ENCODE data around the gene CYP3A4.
"Not testable (repeated sequence)": the region's sequence is repeated elsewhere in the genome, so short reads cannot be mapped to it uniquely, and the experiment has no call there.

CYP3A4 gene

DNA sequence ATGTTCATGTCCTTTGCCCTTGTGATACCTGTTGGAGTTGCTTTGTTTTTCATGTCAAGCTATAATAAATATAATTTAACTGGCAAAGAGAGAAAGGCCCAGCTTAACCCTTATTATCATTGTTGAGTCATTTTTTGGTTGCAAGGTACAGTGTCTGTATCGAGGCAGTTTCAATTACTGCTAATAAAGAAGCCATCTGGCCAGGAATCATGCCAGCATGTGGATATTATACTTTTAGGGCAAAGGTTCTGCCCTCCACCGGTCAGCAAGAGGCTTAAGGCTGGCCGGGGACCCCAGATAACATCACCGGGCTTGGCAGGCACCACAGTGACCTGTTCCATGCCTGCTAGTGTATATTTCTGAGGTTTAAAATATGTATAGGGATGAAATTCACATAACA, 9.0 kb upstream of the CYP3A4 start:
- DNase-seq (ENCODE audit: low read depth, low spot score), result no peak

DNA sequence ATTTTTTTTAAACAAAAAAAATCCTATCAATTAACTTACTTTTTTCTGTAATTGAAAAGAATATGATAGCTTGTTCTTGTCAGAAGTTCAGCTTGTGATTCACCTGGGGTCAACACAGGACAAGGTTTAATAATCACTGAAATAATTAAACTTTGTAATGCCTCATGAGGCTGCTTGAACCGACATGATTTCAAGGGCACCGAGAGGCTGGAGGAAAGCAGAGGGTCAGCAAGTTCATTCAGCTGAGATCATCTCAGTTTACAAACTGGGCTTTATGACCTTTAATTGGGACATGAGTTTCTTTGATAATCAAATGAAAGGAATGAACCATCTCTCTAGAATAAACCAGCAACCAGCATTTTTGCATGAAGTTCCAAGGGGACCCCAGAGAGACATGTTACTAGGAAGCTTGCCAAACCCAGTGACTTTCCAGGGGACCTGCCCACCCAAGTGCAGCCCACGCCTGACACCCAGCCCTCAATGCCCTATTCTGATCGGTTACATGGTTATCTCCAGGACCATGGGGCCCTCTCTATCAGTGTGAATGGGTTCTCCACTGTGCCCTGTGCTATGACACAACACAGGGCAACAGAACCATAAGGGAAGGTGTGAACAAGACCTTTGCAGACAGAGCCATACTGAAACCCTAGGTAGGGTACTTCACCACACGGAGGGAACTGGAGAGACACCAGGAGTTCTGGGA, 7.8 kb upstream of the CYP3A4 start:
- no peak for DNase-seq (ENCODE audit: low read depth, low spot score)

DNA sequence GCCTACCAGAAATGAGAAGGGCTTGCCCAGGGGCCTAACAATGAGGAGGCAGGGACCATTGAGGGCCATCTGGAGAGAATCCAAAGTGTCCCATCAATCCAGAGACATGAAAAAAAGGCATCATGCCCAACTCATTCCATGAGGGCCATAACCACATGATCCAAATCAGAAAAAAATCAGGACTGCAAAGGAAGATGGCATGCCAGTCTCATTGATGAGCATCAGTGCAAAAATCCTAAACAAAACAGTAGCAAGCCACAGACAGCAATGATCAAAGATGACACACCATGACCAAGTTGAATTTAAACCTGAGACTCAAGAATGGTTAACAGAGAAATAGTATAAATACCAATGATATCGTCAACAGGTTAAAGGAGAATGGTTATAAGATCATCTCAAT, 7.0 kb upstream of the CYP3A4 start:
- no peak for DNase-seq (ENCODE audit: low read depth, low spot score)

DNA sequence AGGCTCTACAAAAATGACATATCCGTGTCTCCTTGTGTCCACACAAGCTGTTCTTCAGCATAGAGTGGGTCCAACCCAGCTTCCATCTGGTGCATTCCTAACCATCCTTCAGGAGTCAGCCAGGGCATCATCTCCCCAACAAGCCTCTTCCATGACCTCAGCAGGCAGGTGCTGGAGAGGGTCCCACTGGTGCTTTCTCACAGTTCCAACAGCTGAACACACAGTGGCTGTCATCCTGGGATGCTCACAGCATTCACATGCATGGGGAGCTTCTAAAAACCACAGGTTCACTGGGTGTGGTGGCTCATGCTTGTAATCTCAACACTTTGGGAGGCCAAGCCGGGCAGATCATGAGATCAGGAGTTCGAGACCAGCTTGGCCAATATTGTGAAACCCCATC, 6.4 kb upstream of the CYP3A4 start:
- no peak for DNase-seq (ENCODE audit: low read depth, low spot score)

DNA sequence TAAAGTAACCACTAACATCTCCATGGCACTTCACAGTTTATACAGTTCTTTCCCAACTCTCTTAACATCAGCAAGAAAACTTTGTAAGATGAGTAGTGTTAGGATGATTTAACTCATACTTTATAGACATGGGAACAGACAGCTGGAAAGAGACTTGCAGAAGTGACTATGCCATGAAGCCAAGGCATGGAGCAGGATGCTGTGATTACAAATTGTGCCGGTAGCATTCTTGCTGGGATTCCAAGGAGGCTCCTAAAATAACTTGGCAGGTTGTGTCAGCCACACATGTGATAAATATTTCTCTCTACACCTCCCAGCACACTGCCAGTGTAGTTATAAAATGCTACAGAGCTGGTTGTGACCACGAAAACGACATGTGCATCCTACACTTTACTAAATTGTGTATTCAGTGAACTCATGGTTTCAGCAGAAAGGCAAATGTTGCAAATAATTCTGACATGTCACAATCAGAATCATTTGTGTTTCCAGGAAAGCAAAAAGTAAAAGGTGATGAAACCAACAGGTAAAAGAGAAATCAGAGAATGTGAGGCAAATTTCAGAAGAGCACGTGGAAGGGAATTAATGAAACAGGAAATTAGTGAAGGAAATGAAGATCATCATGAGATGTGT, 5.6 kb upstream of the CYP3A4 start:
- DNase-seq (ENCODE audit: low read depth, low spot score), result no peak

DNA sequence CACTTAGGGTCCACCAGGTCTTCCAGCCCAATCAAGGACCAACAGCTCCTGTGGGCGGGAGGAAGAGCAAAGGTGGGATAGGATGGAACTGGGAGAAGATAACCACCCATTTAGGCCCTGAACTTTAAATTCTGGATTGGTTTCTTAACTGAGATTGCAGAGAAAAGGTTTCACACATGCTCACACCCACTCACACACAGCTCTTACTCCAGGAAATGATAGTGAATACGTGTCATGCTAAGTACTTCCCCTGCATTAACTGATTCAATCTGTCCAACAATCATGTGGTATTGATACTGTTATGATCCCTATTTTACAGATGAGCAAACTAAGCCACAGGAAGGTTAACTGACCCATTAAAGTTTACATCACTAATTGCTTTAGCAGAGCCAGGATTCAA, 4.6 kb upstream of the CYP3A4 start:
- DNase-seq (ENCODE audit: low read depth, low spot score), result no peak

DNA sequence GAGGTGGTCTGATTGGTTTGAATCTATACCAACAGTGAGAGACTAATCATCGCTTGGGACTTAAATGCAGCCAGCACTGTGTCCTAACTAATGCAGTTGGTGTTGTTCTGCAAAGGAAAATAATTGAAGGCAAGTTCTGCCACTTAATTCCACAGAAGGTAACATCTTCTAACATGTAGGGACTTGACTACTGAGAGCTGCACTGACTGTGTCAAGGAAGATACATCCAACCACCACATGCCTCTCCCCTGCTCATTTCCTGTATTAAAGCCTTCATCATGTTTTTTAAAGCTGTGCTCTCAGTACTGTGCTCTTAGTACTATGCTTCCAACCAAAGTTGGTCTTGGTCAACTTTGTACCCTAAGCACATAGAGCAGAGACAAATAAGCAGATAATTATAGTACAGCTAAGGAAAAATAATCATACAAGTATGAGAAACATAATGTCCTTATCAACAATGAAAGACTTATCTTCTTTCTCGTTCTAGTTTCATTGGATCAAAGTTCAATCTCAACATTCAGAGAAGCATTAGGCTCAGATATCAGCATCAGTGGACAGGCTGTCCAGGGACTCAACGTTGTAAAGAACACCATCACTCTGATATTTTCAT, 2.8 kb upstream of the CYP3A4 start:
- no peak for DNase-seq (ENCODE audit: low read depth, low spot score)

DNA sequence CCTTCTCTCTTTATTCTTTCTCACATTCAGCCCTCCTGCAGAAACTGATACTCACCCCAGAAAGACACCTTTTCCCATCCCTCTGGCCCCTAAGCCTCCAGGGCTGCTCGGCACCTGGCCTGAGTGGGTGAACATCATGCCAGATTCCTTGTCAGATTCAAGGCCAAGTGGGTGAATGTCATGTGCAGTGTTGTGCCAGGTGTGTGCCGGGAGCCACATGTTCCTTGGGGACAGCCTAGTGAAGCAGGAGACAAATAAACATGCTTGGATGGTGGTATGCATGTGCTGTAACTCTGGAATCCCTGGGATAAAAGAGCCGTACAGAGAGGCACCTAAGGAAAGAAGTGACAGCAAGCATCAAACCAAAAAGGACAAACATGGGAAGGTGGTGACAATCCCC, 1.7 kb upstream of the CYP3A4 start:
- DNase-seq (ENCODE audit: low read depth, low spot score), result not testable (repeated sequence)

DNA sequence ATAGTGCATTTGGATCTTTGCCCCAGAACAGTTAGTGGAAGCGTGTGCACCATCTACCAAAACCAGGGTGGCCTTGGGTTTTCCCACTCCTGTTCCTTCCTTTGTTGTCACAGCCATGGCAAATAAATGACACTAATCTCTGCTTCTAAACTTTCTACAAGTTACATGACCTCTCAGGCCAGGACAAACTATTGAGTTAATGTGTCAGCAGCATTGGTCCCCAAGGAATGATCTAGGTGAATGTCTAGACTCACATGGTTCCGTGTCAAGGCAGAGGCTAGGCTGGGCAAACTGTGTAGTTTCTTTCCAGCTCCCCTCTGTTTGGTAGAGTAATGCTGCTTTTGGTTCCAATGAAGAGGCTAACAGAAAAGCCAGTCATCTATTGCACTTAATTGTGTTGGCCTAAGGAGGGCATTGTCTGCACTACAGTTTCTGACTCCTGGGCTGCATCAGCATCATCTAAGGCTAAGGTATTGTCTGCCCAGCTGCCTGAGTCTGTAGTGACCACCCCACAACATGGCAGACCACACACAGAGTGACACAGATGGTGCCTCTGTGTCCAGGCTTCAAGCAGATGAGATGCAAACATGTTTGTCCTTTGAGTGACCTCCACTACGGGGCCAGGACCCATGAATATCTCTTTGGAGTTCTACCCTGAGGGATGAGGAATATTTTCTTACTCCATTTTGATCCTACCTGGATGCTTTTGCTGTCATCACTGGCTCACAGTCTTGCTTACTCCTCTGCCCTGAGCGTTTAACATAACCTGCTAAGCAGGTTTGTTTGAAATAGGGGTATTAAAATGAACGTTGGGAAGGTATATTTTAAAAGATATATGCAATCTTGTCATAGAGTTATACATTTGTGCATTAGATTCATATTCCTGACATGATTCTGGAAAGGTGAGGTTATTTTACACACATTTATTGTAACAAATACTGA, 1.7 kb downstream of the CYP3A4 start:
- no peak for DNase-seq (ENCODE audit: low read depth, low spot score)

DNA sequence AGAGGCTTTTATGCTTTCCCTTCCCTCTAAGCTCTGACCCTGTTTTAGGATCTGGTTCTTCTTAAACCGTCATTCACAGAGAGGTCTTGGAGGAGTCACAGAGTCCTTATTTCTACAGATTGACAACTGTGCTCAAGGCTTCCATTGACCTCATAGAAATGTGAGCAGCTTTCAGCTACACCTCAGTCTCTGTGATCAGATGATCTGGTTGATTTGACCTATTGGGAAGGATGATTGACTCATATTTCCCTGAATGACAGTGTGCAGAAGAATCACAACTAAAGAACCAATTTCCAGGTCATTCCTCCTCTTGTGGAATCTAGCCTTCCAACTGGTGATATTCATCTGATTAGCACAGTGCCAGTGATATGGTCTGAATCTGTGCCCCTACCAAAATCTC, 3.4 kb downstream of the CYP3A4 start:
- no peak for DNase-seq (ENCODE audit: low read depth, low spot score)

DNA sequence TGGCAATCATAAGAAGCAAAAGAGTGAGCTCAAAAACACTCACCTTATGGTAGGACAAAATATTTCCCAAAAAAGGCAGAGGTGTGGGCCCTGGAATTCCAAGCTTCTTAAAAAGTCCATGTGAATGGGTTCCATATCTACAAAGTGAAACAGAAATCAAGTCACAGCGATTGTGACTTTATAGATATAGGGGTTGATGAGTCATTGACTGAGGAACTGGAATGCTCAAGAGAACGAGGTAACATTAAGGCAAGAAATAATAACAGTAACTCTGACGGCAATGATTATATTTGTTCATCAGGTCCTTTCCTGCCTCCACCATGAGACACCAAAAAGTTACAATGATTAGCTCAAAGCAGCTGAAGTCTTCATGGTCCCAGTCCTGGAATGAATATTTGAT, 4.0 kb downstream of the CYP3A4 start:
- DNase-seq (ENCODE audit: low read depth, low spot score), result no peak

DNA sequence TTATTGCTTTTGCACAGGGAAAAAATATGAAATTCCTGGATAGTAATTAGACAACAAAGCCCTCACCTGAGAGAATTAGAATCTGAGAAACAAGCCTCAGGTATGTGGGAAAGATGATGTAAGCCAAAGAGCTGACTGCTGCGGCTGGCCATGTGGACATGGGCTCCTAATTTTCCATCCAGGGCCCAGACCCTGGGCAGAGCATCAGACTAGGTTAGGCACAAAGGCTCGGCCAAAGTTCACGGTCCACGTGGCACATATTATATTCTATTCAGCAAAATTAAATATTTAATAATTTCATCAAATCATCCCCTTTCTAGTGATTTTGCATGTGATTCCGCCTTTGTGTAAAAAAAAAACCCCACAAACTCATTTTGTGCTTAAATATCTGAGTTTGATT, 5.1 kb downstream of the CYP3A4 start:
- no peak for DNase-seq (ENCODE audit: low read depth, low spot score)

DNA sequence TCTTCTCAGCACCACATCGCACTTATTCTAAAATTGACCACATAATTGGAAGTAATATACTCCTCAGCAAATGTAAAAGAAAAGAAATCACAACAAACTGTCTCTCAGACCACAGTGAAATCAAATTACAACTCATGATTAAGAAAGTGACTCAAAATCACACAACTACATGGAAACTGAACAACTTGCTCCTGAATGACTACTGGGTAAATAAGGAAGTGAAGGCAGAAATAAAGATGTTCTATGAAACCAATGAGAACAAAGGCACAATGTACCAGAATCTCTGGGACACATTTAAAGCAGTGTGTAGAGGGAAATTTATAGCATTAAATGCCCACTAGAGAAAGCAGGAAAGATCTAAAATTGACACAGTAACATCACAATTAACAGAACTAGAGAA, 10.6 kb downstream of the CYP3A4 start:
- not testable (repeated sequence) for DNase-seq (ENCODE audit: low read depth, low spot score)

DNA sequence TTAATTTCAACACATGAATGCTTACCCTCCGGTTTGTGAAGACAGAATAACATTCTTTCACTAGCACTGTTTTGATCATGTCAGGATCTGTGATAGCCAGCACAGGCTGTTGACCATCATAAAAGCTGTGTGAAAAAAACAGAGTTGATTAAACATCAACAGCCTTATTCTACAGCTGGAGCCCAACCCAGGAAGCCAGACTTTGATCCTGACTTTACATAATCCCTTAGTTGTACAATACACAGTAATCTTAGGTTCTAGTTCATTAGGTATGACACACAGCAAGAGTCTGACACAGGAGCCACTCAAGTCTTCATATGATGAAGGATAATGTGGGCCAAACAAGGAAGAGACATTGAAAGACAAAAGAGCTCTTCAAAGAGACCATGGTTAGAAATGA, 11.4 kb downstream of the CYP3A4 start:
- no peak for DNase-seq (ENCODE audit: low read depth, low spot score)

DNA sequence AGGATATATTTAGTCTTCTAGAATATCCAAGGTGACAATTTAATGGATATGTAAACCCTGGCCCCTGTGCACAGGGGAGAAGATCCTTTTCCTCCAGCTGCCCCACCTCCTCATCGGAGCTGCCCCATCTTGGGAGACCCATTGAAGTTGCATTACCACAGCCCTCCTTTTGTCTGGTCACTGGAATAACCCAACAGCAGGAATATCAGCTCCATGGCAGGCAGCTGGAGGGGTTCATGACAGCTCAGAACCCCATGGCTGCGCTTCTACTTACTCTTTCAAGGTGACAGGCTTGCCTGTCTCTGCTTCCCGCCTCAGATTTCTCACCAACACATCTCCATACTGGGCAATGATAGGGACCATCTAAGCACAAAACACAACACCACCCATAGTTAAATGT, 14.5 kb downstream of the CYP3A4 start:
- not testable (repeated sequence) for DNase-seq (ENCODE audit: low read depth, low spot score)

DNA sequence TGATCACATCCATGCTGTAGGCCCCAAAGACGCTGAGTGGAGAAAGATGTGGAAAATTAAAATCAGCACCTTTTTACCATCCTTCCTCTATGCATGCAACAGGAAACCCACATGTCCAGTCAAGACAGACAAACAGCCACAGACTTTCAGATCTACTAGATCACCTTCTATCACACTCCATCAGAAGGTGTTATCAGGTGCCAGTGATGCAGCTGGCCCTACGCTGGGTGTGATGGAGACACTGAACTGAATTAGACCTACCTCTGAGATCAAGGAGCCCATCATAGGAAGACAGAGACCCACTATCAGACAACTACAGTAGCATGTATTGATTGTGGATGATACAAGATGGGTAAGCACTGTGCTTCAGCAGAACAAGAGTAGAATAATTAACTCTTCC, 15.5 kb downstream of the CYP3A4 start:
- no peak for DNase-seq (ENCODE audit: low read depth, low spot score)

DNA sequence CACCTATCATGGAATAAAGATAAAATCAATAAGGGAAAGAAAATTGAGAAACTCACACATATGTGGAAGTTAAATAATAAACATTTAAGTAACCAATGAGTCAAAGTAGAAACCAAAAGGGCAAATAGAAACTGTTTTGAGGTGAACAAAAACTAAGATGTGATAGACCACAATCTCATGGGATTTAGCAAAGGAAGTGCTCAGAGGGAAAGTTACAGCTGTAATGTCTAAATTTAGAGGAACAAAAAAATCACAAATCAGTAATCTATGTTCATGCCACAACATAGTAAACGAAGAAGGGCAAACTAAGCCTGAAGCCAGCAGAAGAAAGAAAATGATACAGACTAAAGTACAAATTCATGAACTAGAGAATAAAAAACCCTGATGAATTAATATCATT, 16.3 kb downstream of the CYP3A4 start:
- DNase-seq (ENCODE audit: low read depth, low spot score), result no peak

DNA sequence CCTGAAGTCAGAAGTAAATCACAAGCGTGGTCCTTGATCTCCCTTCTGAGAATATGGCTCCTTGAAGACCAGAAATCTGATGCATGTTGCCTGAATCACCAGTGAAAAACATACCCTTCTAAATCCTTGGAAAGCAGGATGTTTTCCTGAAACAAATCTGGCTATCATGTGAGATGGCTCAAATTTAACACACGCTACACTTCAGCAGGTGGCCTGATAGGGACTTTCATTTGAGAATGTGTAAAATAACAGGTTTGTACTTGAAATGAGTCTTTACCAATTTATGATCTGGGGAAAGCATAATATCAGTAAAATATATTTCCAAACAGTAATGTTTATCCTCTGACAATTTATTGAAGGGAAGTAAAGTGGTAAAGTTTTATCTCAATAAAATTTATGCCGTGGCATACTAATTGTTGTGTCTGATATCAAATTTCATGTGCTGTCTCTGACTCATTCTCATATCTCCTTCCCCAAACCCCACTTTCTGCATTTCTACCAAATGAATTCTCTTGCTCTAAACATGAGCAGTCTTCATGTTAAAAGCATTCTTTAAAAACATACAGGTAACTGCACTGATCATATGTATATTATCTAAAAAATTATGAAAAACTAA, 17.4 kb downstream of the CYP3A4 start:
- no peak for DNase-seq (ENCODE audit: low read depth, low spot score)

DNA sequence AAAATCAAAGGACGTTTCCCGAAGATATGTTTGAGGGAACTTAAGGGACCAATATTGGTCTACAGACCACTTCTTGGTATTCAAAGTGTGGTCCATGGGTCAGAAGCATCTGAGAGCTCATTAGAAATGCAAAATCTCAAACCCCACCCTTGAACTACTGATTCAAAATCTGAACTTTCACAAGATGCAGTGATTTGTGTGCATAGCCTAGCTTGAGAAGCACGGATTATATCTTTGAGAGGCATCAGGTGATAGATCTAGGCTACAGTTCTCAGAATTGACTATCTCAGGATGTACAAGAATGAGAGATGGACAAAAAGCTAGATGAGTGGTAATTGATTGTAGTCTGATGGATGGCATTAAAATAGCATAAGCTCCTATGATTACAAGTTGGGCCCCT, 19.5 kb downstream of the CYP3A4 start:
- no peak for DNase-seq (ENCODE audit: low read depth, low spot score)

DNA sequence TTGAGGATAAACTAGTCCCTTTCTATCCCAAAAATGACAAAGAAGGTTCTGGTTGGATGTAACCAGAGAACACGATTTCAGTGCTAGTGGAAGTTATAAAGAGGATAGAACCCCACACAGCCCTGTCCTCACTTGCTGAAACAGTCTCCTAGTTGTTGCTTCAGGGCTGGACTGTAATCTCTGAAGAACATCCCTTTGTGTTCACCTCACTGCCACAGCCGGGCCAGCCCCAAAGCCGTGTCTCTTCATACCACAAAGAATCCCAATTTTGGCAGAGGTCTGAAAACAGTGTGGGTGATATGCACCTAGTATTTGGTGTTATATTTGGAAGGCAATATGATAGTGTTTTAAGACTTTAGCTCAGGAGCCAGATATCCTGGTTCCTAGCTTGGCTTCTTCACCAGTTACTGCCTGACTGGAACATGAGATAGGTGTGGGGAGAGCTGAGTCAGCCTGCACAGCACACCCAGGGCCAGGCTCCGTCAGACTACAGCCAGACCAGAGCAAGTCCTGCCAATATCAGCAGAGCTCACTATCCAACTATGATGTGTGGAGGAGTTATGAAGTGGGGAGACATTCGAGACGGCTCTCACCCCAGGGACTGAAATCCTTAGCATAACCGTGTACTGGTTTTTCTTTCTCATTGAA, 21.2 kb downstream of the CYP3A4 start:
- no peak for DNase-seq (ENCODE audit: low read depth, low spot score)

DNA sequence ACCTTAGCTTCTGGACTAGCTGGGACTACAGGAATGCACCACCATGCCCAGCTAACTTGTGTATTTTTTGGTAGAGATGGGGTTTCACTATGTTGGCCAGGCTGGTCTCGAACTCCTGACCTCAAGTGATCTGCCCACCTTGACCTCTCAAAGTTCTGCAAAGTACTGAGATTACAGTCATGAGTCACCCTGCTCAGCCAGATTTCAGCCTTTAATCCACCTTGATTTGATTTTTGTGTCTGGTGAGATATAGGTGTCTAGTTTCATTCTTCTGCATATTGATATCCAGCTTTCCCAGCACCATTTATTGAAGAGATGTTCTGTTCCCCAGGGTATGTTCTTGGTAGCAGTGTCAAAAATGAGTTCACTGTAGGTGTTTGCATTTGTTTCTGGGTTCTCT, 28.9 kb downstream of the CYP3A4 start:
- DNase-seq (ENCODE audit: low read depth, low spot score), result no peak
